Tibial nerve (tissue), 4 donors: ENCODE measurements around the gene C16orf54. TPM values are rescaled to one million over a fixed set of nuclear protein-coding genes. Genes with fewer than 3 reads are reported as not detected.

Experiments used
- DNase-seq, 2 donors: peaks; one replicate each; pipeline ENCODE4 v3.0.0-alpha.2; 2019; ENCODE audit warnings: low spot score in 2 of 2
- H3K27ac ChIP-seq, 4 donors: fragments of 200-600 bp; sonication (generic) in 3 of 4; one replicate each; pipeline ENCODE4 v1.5.1; 2017 to 2019; ENCODE audit warnings: mild to moderate bottlenecking in 1 of 4
- H3K27me3 ChIP-seq, 2 donors: fragments of 200-600 bp; sonication (generic) in 1 of 2; one replicate each; pipeline versions ENCODE4 v1.5.1 to v1.6.0; 2017 to 2019
- H3K36me3 ChIP-seq, 3 donors: fragments of 200-600 bp; sonication (generic); one replicate each; pipeline ENCODE4 v1.5.1; 2018 to 2019
- H3K4me1 ChIP-seq, 4 donors: fragments of 200-600 bp; sonication (generic) in 3 of 4; one replicate each; pipeline ENCODE4 v1.5.1; 2017 to 2019
- H3K4me3 ChIP-seq, 4 donors: fragments of 200-600 bp; sonication (generic) in 3 of 4; one replicate each; pipeline ENCODE4 v1.5.1; 2017 to 2019; ENCODE audit warnings: mild to moderate bottlenecking in 1 of 4, moderate library complexity in 1 of 4
- H3K9me3 ChIP-seq, 4 donors: fragments of 200-600 bp; sonication (generic) in 3 of 4; one replicate each; pipeline ENCODE4 v1.5.1; 2017 to 2019
- EP300 ChIP-seq, 2 donors: sonication (generic); formaldehyde crosslinking; IDR thresholded peaks; one replicate each; pipeline ENCODE4 v1.6.1; 2017; ENCODE audit warnings: antibody characterized with exemption in 2 of 2, mild to moderate bottlenecking in 1 of 2
- POLR2A ChIP-seq, 2 donors: fragments of 450-650 bp; IDR thresholded peaks; one replicate each; pipeline ENCODE4 v1.6.1; 2017; ENCODE audit warnings: antibody characterized with exemption in 2 of 2, mild to moderate bottlenecking in 2 of 2, moderate library complexity in 2 of 2
- WGBS, 2 donors: methylation state at CpG; one replicate each; pipeline ENCODE4 v1.1.5; 2018; 5-methylcytosine and 5-hydroxymethylcytosine counted together
- total RNA-seq, 4 donors: library from RNA; depleted of rRNA; stranded (reverse); fragments of >200 nt; gene quantifications; one replicate each; pipeline ENCODE4 v1.1.0, GENCODE V29; 2016
- TF ChIP-seq, protein P1 (sequence below), 5 experiments: fragments of 200-600 bp in 3 of 5; fragments of 450-650 bp in 2 of 5; sonication (generic) in 3 of 5; IDR thresholded peaks; one replicate each; pipeline ENCODE4 v1.5.1; 2016 to 2019; ENCODE audit warnings: antibody characterized with exemption in 5 of 5, mild to moderate bottlenecking in 3 of 5, moderate library complexity in 2 of 5

C16orf54 gene
- total RNA-seq, 4 donors from 2014 or later: 0.20 to 2.8 (median 0.61) TPM

DNA sequence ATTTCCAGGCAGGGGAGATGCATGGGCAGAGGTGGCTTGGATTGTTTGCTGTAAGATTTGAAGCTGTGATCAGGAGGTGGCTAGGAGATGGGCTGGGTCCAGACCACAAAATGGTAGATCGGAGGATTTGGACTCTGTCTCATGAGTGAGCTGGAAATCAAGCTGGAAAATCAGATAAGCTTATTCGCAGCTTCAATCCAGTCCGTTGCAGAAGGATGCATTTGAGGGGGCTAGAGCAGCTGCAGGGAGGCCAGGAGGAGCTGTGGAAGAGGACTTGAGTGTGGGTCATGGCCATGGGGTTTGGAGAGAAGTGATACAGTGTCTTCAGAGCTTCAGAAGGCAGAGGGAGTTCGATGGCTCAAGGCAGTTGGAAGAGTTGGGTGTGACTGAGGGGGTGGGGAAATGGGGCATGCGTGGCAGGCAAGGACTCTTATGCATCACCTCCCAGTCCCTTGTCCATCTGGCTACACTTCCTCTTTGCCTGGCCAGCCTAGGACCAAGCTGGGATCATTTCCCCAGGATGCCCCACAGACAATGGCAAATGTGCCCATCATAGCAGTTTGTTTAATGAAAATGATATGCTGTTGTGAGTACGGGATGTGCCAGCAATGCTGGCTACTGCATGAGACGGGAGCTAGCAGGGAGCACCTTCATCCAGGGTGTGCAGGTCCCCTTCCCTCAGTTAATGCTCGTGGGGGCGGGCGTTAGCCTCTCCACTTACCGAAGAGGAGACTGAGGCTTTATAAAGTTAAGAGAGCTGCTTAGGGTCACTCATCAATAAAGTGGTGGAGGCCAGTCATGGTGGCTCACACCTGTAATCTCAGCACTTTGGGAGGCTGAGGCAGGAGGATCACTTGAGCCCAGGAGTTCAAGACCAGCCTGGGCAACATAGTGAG, 46.2 kb downstream of the C16orf54 start:
- H3K36me3 ChIP-seq: peaks cover 0 to 7% (median 0%) of the 10 kb centered on the region in 3 donors
- DNase-seq: no peak
- H3K4me3 ChIP-seq: no peak overlapping the region
- peaks cover 0 to 7% (median 0%) of the 10 kb centered on the region in 4 donors for H3K9me3 ChIP-seq
- peaks cover 0 to 5% (median 0%) of the 10 kb centered on the region in 4 donors for H3K4me1 ChIP-seq
- 80 to 82% methylated on average over 11 of the region's 11 CpGs for WGBS, 2 donors
- TF ChIP-seq POLR2A (IDR thresholded peaks at IDR 0.05): no peak
- TF ChIP-seq, protein P1, sequence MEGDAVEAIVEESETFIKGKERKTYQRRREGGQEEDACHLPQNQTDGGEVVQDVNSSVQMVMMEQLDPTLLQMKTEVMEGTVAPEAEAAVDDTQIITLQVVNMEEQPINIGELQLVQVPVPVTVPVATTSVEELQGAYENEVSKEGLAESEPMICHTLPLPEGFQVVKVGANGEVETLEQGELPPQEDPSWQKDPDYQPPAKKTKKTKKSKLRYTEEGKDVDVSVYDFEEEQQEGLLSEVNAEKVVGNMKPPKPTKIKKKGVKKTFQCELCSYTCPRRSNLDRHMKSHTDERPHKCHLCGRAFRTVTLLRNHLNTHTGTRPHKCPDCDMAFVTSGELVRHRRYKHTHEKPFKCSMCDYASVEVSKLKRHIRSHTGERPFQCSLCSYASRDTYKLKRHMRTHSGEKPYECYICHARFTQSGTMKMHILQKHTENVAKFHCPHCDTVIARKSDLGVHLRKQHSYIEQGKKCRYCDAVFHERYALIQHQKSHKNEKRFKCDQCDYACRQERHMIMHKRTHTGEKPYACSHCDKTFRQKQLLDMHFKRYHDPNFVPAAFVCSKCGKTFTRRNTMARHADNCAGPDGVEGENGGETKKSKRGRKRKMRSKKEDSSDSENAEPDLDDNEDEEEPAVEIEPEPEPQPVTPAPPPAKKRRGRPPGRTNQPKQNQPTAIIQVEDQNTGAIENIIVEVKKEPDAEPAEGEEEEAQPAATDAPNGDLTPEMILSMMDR (IDR thresholded peaks at IDR 0.05): no peak
- no peak for TF ChIP-seq EP300 (IDR thresholded peaks at IDR 0.05)
- H3K27me3 ChIP-seq: no peaks in the 10 kb centered on the region
- no peak overlapping the region for H3K27ac ChIP-seq

DNA sequence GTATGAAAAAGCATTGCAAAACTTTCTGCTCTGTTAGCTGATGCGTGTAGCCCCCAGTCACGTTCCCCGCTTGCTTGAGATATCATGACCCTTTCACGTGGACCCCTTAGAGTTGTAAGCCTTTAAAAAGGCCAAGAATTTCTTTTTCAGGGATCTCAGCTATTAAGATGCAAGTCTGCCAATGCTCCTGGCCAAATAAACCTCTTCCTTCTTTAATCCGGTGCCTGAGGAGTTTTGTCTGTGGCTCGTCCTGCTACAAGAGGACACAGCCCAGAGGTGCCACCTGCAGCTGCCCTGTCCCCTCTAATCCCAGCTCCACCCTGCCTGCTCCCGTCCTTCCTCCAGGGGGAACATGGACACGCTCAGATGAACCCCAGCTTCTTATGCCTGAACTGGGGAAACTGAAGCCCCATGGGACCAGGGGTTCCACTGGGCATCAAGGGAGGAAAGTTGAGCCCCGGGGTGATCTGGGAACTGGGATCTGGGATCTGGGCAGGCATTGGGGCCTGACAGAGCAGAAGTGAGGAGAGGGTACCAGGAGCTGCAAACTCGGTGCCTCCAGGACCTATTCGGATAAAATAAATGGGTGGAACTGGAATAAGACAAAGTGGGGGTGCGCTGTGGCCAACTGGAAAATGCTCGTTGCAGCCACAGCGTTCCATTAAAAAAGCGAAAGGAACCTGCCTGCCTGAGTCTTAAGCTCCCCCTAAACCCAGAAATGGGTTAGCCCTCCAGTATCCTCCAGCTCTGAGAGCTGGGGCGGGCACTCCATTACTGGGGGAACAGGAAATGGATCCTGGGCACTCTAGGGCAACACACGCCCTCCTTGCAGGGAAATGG, 47.1 kb downstream of the C16orf54 start:
- peaks cover 0 to 7% (median 0%) of the 10 kb centered on the region in 4 donors for H3K9me3 ChIP-seq
- no peak for DNase-seq
- whole genome bisulfite sequencing, 2 donors: 88% methylated on average over 17 of the region's 17 CpGs
- H3K4me3 ChIP-seq: no peak overlapping the region
- H3K36me3 ChIP-seq: peaks cover 0 to 7% (median 0%) of the 10 kb centered on the region in 3 donors
- H3K4me1 ChIP-seq: peaks cover 0 to 5% (median 0%) of the 10 kb centered on the region in 4 donors
- no peaks in the 10 kb centered on the region for H3K27me3 ChIP-seq
- TF ChIP-seq EP300 (IDR thresholded peaks at IDR 0.05): no peak
- no peak for TF ChIP-seq POLR2A (IDR thresholded peaks at IDR 0.05)
- TF ChIP-seq, protein P1 (IDR thresholded peaks at IDR 0.05): no peak
- H3K27ac ChIP-seq: no peak overlapping the region

DNA sequence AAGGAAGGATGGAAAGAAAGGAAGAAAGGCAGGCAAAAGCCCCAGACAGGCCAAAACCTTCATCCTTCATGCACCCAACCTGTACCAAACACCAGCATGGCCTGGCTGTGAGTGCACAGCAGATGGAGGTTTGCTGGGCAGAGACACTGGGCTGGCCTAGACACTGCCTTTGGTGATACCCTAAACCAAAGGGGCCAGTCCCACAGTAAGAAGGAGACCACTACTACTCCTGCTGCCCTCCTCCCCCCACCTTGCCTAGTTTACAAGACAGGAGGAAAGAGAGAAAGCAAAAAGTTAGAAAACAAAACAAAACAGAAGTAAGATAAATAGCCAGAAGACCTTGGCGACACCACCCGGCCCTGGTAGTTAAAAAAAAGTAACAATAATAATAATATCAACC, 47.7 kb downstream of the C16orf54 start:
- Histone ChIP-seq H3K4me1 (peaks cover 0 to 5% (median 0%) of the 10 kb centered on the region in 4 donors), H3K36me3 (peaks cover 0 to 7% (median 0%) of the 10 kb centered on the region in 3 donors), H3K27me3 (no peaks in the 10 kb centered on the region), H3K4me3 (no peak overlapping the region), H3K27ac (no peak overlapping the region), H3K9me3 (peaks cover 0 to 7% (median 0%) of the 10 kb centered on the region in 4 donors)
- 81 to 84% methylated on average over 2 of the region's 2 CpGs for WGBS, 2 donors
- TF ChIP-seq, protein P1 (IDR thresholded peaks at IDR 0.05): no peak
- TF ChIP-seq POLR2A (IDR thresholded peaks at IDR 0.05): no peak
- TF ChIP-seq EP300 (IDR thresholded peaks at IDR 0.05): no peak
- DNase-seq: no peak

- Histone ChIP-seq H3K4me1 (peaks cover 0 to 1% (median 0%) of the 10 kb centered on the region in 4 donors), H3K4me3 (no peak overlapping the region), H3K27me3 (no peaks in the 10 kb centered on the region), H3K36me3 (peaks cover 0 to 7% (median 0%) of the 10 kb centered on the region in 3 donors), H3K9me3 (peaks cover 0 to 7% (median 0%) of the 10 kb centered on the region in 4 donors), H3K27ac (no peak overlapping the region)
- TF ChIP-seq POLR2A (IDR thresholded peaks at IDR 0.05) (no peak), EP300 (IDR thresholded peaks at IDR 0.05) (no peak)
- TF ChIP-seq, protein P1 (IDR thresholded peaks at IDR 0.05): no peak
- 93 to 98% methylated on average over 7 of the region's 7 CpGs for WGBS, 2 donors
- no peak for DNase-seq
Measured at GRCh38 chr16:29697391-29697790, 48.4 kb downstream of the C16orf54 start.
